H54 (cell line): Measurements from ENCODE around the gene ALOXE3.

Experiments used
- DNase-seq: peaks from one replicate; pipeline ENCODE4 v3.0.0; 2011; ENCODE audit warnings: low spot score, mixed read lengths; ENCODE audit not compliant: insufficient read length
- FAIRE-seq: peaks from 3 replicates; lab custom pipeline; 2011; peaks lifted over from hg19 to GRCh38; lab: Jason Lieb, UNC
- POLR2A ChIP-seq: IDR thresholded peaks from 2 replicates; pipeline ENCODE4 v1.6.1; 2011; ENCODE audit warnings: low read depth, mild to moderate bottlenecking, low read length

The ALOXE3 gene

DNA sequence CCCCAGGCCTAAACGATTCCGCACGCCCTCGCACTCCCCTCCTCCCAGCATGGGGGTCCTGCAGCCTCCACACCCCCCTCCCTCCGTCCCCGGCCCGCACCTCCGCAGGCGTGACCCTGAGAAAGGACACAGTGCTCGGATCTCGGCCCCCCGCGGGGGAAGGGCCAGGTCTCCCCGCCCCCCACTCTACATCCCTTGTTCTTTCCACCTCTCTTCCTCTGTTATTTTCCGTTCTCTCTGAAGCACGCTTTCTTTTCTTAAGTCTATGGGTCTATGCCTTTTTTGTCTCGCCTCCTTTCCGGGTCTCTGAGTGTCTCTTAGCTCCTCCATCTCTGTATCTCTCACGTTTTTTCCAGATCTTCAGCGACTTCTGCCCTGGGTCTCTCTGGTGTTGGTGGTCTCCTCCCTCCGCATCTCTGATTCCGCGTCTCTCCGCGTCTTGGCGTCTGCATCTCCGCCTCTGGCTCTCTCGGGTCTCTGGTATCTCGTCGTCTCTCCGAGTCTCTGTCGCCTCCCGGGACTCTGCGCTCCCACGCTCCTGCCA lies 7.7 kb upstream of the ALOXE3 start:
- FAIRE-seq (no peak), DNase-seq (no peak)
- no peak for TF ChIP-seq POLR2A

DNA sequence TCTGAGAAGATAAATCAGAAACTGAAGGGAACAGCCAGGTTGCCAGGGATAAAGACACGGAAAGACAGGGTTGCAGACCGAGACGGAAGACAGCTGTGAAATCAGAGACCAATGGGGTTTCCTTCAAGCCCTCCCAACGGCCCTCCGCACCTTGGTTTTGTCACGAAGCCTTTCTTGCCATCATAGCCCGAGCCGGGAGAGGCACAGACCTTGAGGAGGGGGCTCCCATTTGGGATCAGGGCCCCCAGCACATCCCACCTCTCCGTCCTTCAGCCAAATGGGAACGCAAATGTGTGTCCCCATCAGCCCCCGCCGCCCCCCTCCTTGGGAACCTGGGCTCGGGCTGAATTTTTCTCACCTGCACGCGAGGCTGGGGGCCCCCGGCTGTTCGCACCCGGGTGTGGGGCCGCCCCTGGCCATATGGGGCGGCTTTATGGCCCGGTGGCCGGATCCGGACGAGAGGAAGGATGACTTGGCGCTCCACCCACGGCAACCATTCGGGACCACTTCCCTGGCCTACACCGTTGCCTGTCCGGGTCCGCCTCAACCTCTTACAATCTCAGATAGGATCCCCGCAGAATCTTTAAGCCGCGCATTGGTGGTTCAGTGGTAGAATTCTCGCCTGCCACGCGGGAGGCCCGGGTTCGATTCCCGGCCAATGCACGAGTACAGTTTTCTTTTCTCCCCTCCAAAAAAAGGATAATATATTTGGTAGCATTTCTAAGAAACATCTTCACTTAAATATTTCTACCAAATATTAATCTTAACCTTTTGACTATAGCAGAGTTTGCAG lies 7.0 kb upstream of the ALOXE3 start:
- DNase-seq (no peak), FAIRE-seq (no peak)
- TF ChIP-seq POLR2A = no peak

DNA sequence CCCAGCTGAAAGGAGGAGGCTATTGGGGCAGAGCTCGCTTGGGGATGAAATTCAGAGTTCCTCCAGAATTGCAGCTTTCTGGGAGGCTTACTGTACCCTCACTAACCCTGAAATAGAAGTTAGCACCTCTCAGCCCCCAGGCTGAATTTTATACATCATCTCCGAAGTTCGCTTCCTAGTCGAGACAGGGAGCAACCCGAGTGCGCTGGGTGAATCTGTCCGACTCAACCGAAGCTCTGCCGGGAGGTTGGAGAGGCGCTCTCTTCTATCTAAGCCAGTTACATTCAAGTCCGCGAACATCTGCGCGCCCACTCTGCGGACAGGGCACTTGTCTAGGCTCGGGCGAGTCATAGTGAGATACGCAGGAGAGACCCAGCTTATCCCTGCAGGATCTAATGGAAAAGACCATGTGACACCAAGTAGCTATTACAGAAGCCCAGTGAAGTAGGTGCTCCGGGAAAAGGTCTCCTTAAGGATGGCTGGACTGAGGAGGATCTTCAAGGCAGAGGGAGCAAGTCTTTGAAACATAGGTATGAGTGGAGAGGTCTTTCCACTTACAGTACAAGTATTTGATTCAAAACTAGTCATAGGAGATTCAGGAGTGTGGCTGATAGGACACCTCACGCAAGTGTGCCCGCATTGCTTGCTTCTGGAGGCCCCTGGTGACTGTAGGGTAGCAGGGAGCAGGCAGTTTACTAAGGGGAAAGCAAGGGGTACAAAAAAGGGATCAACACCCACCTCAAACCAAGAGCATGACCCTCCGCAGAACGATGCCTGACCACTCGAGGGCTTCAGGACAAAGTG lies 6.2 kb upstream of the ALOXE3 start:
- FAIRE-seq (no peak), DNase-seq (no peak)
- no peak for TF ChIP-seq POLR2A

DNA sequence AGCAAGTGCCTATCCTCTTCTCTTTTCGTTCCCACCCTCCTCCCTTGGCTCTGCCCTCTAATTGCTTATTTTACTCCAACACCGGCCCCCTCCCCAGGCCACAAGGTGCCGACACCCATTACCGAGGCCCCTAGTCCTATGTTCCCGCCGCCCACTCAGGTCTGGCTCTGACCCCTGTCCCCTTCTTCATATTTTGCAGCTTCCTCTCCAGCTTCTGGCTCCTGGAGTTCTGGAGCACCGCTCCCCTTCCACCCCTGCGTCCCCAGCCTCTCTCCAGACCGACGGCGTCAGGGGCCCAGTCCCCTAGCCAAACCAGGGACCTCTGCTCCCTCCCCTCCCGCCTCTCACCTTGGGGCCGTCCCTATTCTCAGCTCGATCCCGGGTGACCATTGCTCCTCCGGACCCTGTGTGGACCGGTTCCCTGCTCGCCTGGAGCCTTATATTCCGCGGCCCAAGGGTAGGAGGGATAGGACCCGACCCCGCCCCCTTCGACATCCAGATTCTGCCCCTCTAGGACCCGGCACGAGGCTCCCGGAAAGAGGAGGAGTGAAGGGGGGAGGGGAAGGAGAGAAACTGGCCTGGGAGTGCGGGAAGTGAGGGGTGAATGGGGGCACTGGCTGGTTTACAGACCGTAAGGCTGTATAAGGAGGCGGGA lies 5.5 kb upstream of the ALOXE3 start, which contains the start of gene HES7:
Gene HES7, minus strand, starts transcription at position 412 of the 655 bp plus-strand sequence. Its CDS starts 22 bp downstream, at position 390.
- TF ChIP-seq POLR2A = no peak
- no peak for DNase-seq
- FAIRE-seq = no peak

DNA sequence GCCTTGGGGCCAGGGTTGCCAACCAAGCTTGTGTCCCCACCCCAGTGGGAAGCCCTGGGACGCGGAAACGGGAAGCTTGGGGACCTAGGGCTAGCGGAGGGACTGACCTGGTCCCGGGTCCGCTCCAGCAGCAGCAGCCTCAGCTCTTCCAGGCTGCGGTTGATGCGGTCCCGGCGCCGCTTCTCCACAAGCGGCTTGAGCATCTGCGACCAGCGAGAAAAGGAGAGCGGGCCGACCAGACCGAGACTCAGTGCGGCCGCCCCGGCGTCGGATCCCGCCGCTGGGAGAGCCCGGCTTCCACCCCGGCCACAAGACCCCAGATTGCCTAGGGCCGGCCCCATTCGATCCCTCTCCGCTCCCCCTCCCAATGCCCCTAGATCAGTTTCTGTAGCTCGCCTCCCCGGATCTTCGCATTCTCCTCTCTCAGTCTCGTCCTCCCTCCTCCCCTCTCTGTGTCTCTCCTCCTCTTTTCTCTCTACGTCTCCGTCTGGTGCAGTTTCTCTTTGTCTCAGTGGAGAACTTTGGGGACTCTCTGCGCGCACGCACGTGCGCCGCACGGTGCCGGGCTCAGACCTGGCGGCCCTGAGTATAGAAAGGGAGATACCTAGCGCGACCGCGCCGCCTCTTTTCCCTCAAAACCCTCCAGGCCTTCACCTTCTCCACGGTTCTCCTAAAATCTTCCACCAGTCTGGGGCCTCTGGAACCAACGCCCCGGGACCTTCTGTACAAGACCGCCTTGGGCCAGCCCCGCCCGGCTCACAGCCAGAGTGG lies 4.8 kb upstream of the ALOXE3 start:
- FAIRE-seq = no peak
- no peak for DNase-seq
- no peak for TF ChIP-seq POLR2A

DNA sequence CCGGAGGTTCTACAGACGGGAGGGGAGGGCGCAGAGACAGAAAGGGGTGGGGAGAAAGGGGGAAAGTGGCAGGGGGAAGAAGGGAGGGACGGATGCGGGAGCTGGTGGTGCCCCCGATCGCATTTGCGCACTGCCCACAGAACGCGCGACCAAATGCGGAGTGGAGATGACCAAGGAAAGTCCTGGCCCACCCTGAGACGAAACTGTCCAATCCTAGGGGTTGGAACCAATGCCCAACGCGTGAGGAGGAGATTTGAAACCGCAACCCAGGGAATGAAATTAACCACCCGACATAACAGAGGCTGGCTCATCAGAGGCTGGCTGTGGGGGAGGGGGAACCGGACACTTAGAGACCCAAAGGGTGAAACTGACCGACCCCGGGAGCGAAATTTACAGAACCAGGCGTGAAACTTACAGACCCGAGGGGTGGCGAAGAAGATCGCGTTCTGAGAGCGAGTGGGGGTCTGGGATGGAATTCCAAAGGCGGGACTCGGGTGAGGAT lies 4.2 kb upstream of the ALOXE3 start:
- no peak for DNase-seq
- no peak for FAIRE-seq
- TF ChIP-seq POLR2A = no peak

DNA sequence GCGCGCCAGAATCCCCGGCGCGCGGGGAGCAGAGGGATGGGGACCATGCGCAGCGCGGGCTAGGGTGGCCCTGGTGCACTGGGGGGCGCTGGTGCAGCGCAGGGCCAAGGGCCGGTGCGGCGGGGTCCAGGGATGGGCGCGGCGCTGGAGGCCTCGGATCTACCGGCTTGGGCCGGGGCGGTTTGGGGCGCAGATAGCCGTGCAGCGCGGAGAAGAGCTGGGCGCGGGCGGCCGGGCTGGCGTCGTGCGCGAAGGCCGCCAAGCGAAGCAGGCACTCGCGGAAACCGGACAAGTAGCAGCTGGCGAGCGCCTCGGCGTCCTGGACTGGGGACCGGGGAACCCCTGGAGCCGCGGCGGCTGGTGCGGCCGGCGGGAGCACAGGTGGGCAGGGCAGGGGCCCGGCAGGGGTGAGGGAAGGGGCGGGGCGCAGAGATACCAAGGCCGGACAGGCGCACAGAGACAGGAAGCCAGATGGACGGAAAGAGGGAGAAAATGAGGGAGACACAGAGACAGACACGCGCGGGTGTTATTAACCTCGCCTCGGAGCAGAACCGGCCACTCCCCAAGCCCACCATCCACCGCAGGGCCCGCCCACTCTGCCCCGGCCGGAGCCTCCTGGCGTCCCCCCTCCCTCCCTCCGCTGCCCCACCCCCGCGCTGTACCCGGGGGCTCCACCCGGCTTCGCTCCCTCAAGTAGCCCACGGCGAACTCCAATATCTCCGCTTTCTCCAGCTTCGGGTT lies 3.5 kb upstream of the ALOXE3 start:
- no peak for FAIRE-seq
- DNase-seq = no peak
- no peak for TF ChIP-seq POLR2A

DNA sequence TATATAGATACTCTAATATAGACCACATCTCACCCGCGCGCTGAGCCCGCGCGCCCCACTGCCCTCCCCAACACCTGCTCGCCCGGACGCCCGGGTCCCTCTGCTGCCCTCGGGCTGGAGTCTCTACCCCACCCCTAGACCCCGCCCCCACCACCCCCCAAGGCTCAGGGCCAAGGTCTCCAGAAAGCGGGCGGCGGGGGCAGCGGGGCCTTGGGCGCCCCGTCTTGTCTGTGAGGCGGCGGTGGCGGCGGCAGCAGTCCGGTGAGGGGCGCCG lies 3.0 kb upstream of the ALOXE3 start:
- no peak for FAIRE-seq

DNA sequence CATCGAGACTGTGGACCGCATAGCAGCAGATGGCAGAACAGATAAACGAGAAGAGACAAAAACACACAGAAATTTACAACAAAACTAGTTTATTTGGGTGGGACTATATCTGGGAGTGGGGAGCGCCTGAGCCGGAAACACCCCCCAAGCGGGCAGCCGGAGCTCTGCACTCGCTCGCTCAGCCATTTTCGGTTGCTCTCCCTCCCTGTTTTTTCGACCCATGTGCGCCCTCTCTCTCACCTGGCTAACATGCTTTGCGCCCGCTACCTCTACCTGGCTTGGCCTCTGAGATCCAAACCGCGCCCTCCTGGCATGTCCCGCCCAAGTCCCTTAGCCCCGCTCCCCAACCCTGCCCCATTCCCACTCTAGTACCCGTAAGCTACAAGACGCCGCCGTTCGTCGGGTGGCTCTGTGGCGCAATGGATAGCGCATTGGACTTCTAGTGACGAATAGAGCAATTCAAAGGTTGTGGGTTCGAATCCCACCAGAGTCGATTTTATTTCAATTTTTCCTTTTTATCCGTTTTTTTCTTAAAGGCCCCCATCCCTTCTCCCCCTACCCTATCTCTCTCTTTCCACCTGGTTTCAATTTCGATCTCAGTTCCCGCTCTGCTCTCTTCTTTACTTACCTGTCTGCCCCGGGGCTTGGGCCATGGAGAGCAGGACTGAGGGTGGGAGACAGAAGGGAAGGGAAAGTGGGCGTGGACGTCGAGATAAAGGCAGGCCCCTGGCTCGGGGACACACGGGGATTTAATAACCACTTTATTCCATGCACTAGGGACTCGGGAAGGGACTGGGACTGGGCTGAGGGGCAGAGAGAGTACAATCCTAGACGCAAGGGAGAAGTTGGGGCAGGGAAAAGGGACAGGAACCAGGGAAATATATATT lies 2.4 kb upstream of the ALOXE3 start:
- TF ChIP-seq POLR2A = no peak
- DNase-seq (no peak), FAIRE-seq (no peak)

More for the DNA sequence above, 3.0 kb upstream of the ALOXE3 start:
- TF ChIP-seq POLR2A = no peak
- no peak for DNase-seq

DNA sequence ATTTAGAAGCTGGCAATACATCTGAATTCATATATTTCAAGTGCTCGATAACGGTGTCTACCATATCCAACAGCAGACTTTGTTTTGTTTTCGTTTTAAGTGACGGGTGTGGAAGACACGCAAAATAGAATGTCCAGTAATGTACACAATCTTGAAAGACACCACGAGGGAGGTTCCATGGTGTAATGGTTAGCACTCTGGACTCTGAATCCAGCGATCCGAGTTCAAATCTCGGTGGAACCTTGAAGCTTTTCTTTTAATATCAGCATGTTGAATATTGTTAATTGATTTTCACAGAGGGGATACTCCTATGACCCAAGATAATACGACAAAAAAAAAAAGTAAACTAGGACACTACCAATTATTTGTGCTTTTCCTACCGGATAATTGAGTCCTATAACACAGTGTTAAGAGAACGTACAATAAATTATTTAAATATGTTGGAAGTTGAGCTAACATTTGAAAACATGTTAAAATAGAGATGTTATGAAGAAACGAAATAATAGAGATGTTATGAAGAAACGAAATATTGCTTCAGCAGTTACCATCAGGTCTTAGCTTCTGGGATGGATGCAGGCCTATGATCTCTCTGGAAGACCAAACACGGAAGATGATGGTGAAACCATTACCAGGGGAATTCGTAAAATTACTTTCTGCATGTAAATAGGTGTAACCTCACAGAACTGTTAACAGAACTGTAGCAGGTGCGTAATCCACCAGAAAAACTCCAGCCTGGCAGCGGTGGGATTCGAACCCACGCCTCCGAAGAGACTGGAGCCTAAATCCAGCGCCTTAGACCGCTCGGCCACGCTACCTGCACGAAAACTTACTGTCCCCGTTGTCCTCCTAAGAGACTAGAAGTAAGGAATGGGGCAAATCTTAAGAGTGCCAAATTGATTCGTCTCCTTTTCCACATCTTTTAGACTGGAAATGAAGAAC lies 1.5 kb upstream of the ALOXE3 start:
- no peak for TF ChIP-seq POLR2A
- FAIRE-seq (no peak), DNase-seq (no peak)
